NCI-H2107 (cell line): ENCODE measurements around the gene MALAT1.
"Not testable (repeated sequence)": the region's sequence is repeated elsewhere in the genome, so short reads cannot be mapped to it uniquely, and the experiment has no call there.

ENCODE experiments used
- DNase-seq: peaks from one replicate; lab custom pipeline; 2025; lab: John Stamatoyannopoulos, UW

The MALAT1 gene

DNA sequence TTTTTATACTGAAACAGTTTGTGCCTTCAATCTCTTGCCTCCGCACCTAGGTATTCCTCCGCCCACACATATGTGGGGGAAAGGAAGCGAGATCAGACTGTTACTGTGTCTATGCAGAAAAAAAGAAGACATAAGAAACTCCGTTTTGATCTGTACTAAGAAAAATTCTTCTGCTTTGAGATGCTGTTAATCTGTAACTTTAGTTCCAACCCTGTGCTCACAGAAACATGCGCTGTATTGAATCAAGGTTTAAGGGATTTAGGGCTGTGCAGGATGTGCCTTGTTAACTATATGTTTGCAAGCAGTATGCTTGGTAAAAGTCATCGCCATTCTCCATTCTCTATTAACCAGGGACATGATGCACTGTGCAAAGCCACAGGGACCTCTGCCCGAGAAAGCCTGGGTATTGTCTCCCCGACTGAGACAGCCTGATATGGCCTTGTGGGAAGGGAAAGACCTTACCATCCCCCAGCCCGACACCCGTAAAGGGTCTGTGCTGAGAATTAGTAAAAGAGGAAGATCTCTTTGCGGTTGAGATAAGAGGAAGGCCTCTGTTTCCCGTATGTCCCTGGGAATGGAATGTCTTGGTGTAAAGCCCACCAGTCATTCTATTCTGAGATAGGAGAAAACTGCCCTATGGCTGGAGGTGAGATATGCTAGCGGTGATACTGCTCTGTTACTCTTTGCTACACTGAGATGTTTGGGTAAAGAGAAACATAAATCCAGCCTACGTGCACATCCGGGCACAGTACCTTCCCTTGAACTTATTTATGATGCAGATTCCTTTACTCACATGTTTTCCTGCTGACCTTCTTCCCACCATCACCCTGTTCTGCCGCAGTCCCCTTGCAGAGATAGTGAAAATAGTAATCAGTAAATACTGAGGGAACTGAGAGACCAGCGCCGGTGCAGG is 24.1 kb downstream of the MALAT1 start:
- not testable (repeated sequence) for DNase-seq

DNA sequence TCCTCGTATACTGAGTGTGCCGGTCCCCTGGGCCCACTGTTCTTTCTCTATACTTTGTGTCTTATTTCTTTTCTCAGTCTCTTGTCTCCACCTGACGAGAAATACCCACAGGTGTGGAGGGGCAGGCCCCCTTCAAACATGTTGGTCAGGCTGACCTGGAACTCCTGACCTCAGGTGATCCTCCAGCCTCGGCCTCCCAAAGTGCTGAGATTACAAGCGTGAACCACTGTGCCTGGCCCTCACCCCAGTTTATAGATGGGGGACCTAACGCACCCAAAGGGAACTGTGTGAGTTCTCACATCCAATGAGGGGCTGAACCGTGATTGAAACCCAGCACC is 24.8 kb downstream of the MALAT1 start:
- DNase-seq, result not testable (repeated sequence)

DNA sequence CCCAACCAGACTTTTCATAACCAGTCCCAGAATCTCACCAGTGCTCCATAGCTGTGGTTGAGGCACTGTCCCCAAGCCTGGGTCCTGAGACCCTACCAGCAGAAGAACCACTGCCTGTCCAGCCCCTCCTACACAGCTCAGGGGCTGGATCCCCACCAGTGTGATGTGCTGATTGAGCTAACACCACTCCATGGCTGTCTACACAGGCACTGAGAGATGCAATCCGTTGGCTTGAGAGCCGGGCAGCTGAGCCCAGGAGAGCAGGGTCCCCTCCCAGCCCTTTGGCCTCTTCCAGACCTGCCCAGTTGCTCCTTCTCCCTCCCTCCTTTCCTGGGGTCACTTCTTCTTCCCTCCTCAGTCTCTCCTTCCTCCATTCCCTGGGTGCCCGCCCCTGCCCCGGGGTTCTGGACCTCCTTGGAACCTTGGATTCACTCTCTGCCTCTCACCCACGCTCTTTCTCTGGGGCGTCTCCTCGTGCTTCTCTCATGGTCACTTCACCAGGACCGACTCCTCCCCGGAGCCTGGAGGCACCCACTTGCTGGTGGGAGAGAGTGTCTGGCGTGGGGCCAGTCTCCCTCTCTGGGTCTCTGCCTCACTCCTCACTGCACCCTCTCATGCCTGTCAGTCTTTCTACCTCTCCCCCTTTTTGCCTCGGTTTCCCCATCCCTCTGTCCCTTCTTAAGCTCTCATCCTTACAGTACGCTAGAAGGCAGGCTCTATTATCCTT is 25.3 kb downstream of the MALAT1 start:
- DNase-seq, result no peak

DNA sequence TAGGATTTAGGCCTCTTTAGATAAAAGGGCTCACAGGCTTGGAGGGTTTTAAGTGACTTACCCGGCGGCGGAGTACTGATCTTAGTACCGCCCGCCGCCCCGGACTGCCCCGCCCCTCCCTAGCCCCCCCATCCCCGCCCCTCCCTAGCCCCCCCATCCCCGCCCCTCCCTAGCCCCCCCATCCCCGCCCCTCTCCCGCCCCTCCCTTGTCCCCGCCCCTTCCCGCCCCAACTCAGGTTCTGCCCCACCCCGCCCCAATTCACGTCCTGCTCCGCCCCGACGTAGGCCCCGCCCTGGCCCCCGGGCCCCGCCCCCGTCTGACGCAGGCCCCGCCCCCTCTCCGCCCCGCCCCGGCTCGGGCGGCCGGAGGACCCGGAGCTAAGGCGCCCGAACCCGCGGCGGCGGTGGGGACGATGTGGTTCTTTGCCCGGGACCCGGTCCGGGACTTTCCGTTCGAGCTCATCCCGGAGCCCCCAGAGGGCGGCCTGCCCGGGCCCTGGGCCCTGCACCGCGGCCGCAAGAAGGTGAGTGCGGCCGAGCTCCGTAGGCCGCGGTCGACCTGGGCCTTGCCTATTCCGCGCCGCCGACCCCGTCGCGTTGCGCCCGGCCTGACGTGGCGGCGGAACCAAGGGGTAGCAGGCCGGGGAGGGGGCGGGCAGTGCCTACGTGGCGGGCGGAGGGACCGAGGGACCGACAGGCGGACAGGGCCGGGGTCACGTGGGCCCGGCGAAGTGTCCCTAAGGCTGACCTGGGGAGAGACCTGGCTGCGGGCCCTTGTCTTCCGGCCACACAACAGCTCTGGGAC is 26.1 kb downstream of the MALAT1 start, which contains the start of gene SCYL1:
SCYL1 (plus strand) TSS at position 343 of the 805 bp plus-strand sequence; CDS start at position 414, 71 bp downstream.
- no peak for DNase-seq

DNA sequence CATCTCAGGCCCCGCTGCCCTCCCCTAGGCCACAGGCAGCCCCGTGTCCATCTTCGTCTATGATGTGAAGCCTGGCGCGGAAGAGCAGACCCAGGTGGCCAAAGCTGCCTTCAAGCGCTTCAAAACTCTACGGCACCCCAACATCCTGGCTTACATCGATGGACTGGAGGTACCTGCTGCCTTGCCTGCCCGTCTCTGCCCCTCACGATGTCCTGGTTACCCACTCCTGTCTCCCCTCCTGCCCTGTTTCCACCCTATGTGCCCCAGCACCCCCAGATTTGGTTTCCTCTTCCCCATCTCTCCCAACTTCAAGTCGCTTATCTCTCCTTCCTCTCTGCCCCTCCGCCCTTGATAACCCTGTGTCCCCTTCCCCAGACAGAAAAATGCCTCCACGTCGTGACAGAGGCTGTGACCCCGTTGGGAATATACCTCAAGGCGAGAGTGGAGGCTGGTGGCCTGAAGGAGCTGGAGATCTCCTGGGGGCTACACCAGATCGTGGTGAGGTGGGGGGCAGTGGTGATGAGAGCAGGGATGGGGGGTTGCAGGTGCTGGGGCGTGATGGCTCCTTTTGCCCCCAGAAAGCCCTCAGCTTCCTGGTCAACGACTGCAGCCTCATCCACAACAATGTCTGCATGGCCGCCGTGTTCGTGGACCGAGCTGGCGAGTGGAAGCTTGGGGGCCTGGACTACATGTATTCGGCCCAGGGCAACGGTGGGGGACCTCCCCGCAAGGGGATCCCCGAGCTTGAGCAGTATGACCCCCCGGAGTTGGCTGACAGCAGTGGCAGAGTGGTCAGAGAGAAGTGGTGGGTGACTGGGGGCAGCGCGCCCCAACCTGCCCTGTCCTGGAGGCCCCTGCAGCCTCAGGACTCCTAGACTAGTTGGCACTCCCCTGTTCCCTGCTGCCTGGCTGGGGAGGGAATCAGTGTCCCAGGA is 27.0 kb downstream of the MALAT1 start:
- DNase-seq, result no peak

DNA sequence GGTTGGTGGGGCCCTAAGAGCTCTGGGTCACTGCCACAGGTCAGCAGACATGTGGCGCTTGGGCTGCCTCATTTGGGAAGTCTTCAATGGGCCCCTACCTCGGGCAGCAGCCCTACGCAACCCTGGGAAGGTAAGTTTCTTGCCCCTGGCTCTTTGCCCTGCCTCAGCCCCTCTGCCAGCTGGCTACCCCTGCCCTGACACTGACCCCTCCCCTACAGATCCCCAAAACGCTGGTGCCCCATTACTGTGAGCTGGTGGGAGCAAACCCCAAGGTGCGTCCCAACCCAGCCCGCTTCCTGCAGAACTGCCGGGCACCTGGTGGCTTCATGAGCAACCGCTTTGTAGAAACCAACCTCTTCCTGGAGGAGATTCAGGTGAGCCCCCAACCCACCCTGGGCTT is 27.9 kb downstream of the MALAT1 start:
- no peak for DNase-seq

DNA sequence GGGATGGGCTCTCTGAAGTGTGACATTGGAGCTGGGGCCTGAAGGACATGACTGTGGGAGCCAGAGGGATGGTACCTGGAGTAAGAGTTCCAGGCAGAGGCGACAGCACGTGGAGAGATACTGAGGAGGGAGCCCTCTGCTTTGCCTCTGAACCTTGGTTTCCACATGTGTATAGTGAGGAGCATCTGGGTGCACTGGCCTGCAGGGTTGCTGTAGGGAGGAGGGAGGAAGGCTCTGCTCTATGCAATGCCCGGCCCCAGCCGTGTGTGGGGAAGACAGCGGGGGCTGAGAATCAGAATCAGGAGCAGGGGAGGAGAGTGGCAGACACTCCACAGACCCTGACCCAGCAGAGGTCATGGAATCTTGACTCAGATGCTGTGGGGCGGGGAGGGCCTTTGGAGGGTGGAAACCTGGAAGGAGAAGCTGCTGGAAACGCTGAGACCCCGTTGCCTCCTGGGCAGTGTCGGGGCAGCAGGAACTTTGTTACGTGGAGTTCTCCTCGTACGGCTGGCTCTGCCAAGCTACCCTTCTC is 30.0 kb downstream of the MALAT1 start:
- DNase-seq, result no peak

DNA sequence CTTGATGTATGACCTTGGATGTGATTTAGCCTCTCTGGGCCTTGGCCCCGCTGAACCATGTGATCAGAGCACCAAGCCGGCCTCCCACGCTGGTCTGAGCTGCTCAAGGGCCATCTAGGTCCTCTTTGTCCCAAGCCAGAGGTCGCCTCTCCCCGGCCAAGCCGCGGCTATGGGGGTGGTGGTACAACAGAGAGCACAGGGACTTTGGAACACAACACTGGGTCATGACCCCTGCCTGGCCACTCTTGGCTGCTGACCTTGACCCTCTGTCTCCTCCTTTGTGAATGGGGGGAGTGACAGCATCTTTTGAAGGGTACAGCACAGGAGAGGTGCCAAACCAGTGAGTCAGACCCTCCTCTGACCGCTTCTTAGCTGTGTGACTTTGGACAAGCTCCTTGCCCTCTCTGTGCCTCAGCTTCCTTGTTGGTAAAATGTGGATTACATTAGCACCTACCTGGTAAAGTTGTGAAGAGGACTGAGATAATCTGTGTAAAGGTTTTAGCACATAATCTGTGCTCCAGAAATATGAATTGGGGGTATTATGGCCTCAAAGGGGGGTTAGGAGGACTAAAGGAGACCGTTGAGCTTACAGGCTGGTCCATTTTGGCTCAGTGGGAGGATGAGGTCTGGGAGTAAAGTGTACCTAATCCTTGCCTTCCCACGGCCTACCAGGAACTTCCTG is 30.8 kb downstream of the MALAT1 start:
- no peak for DNase-seq

DNA sequence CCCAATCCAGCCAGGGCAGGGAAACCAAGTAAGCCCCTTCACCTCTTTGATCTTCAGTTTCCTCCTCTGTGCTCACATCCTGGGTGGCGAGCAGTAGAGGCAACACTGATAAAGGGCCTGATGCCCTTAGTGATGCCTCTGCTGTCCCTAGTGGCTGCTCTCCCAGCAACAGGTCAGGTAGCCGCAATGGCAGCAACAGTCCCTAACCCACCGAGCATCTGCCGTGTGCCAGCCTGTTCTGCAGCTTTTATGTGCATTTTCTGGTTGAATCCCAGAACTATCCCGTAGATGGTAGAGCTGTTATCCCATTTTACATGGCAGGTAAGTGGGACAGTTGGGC is 31.3 kb downstream of the MALAT1 start:
- no peak for DNase-seq

DNA sequence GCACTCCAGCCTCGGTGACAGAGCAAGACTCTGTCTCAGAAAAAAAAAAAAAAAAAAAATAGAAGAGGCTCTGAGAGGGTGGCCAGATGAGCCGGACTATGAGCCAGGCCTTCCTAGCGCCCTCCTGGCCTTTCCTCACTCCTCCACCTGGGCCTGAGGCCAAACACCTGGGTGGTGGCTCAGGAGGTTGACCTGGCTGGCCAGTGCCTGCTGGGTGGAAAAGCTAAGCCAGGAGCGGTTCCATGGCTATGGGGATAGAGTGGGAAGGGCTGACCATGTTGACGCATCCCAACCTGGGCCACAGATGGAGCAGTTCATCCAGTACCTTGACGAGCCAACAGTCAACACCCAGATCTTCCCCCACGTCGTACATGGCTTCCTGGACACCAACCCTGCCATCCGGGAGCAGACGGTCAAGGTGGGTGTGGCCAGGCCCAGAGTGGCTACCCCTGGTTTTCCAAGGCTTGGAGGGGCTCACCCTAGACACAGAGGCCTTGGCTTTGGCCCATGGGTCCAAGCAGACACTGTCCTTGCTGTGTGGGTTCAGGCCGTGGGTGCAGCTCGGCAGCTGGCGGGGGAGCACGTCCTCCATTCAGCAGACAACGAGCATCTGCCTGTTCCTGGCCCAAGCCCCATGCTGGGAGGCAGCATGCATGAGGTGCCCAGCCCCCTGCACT is 33.7 kb downstream of the MALAT1 start:
- DNase-seq, result no peak

DNA sequence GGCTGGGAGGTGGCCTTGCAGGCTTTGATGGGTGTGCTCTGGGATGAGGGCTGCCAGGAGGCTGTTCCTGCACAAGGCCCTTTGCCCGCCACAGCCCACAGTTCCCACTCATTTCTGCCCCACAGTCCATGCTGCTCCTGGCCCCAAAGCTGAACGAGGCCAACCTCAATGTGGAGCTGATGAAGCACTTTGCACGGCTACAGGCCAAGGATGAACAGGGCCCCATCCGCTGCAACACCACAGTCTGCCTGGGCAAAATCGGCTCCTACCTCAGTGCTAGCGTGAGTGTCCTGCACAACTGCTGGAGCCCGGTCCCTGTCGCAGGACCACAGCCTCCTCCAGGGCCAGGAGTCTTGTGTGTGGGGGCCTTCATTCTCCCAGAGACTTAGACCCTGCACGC is 36.3 kb downstream of the MALAT1 start:
- no peak for DNase-seq

DNA sequence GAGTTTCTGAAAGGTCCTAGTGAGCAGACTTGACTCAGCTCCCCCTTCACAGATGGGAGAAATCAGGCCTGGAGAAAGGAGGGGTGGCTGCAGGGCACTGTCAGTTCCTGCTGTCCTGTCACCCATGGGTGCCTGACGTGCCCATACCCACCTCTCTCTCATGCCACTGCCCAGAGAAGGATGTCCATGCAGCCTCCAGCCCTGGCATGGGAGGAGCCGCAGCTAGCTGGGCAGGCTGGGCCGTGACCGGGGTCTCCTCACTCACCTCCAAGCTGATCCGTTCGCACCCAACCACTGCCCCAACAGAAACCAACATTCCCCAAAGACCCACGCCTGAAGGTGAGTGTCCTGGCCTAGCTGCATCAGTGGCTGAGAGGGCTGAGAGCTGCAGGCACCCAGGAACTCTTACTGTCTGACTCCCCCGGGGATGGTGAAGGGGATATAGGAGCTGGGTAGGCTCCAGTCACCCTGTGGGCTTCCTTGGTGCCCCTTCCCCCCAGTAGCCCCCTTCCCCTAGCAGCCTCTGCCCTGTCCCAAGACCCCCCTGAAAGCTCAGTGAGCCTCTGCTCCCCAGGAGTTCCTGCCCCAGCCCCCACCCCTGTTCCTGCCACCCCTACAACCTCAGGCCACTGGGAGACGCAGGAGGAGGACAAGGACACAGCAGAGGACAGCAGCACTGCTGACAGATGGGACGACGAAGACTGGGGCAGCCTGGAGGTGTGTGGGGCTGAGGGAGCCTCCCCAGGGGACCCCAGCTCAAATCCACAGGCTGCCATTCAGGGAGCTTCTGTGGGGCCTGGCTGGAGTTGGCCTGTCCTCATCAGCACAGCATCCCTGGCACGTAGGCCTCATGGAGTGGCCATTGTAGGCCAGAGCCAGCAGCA is 37.8 kb downstream of the MALAT1 start:
- no peak for DNase-seq

DNA sequence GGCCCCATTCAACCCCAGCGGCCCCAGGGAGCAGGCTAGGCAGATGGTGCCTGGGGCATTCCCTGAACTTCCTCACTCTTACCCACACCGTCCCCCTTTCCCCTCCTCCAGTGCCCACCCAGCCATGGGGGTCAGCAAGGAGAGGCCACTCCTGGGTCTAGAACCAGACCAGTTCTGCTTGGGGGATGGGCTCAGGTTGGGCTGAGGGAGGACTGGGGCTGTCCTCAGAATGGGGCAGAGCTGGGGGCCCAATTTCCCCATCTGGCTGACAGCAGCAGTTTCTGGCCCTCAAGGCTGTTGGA is 38.4 kb downstream of the MALAT1 start:
- no peak for DNase-seq

DNA sequence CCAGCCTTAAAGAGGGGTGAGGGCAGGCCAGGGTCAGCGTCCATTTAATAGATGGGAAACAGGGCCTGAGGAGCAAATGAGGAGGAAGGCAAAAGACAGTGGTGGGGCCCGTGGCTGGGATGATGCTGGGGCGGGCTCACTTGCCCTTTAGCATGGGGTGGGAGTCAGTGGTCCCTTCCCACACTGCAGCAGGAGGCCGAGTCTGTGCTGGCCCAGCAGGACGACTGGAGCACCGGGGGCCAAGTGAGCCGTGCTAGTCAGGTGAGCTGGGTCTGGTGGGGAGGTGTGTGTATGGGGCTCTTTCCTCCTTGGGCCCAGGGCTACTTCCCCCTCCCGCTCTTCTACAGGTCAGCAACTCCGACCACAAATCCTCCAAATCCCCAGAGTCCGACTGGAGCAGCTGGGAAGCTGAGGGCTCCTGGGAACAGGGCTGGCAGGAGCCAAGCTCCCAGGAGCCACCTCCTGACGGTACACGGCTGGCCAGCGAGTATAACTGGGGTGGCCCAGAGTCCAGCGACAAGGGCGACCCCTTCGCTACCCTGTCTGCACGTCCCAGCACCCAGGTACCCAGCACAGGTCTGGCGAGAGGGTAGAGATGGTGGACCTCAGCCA is 38.9 kb downstream of the MALAT1 start:
- DNase-seq, result no peak

DNA sequence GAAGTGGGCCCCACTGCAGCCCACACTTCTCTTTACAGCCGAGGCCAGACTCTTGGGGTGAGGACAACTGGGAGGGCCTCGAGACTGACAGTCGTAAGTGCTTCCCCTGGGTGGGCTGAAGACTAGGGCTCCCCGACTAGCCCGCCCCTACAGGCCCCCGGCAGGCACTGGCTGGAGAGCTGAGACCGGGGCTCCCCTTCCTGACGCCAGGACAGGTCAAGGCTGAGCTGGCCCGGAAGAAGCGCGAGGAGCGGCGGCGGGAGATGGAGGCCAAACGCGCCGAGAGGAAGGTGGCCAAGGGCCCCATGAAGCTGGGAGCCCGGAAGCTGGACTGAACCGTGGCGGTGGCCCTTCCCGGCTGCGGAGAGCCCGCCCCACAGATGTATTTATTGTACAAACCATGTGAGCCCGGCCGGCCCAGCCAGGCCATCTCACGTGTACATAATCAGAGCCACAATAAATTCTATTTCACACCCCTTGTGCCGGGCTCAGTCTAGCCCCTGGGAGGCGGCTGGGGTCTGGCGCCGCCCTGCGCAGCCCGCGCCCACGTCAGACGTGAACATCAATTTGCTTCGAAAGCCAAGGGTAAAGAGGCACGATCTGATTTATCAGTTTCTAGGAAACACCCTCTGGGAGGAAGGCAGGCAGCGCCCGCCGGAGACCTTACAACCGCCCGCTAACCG is 39.5 kb downstream of the MALAT1 start:
- no peak for DNase-seq

DNA sequence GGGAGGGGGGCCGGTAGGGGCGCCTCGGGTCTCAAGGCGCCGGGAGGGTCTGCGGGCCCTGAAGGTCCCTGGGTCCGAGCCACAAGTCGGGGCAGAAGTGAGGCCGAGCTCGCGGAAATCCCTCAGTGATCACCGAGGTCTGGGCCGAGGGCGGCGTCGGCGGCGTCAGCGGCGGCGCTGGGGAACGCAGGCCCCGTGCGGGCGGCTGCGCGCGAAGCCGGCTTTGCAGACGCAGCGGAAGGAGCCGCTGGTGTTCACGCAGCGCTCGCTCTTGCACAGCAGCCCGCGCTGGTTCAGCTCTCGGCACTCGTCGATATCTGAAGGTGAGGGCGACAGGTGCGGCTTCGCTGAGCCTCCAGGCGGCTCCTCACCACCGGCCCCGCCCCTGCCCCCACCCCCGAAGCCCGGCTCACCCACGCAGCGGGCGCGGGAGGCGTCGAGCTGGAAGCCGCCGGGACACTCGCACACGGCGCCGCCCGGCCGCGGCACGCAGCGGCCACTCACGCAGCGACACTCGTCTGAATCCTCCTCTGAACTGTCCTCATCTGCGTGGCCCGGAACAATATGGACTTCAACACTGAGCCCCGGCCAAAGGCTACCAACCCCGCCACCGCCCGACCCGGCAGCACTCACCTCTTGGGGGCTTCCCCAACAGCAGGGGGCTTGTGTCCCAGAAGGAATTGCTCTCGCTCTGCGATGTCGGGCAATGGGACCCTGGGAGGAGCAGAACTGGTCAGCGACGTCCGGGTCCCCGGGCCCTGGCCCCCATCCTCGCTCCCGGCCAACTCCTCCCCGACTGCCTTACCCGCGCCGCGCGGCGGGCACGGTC is 40.3 kb downstream of the MALAT1 start:
- no peak for DNase-seq

DNA sequence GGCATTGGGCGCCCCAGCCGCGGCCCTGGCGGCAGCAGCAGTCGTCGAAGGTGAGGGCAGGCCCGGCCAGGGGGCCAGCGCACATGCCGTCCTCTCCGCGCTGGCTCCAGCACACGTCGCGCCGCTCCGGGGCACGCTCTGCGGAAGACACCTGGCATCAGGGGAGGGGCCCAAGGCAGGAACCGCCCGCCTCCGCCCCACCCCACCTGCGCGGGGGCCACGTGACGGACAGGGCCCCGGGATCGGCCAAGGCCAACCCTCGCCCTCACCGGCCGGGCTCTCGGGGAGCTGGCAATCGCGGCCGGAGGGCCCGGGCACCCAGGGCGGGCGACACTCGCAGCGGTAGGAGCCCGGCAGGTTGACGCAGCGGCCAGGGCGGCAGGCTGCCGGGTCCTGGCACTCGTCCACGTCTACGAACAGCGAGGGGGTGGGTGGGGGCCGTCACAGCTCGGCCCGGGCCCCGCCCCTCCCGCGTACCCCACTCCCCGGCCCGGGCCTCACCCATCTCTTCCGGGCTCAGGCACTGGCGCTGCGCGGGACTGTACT is 41.0 kb downstream of the MALAT1 start:
- DNase-seq, result no peak
